Pancreas (tissue), 10 donors: ENCODE results near the gene SWSAP1. TPM values are rescaled to one million over a fixed set of nuclear protein-coding genes. Genes with fewer than 3 reads are reported as not detected.
A peak's percentile ranks its signal among the peaks of the same experiment; 100 is the strongest.

Experiments used
- ATAC-seq, 4 donors: fragments of 200-7000 bp; cut with Tn5 transposase; one replicate each; pipeline versions ENCODE4 v1.8.0 to v1.9.1; 2020; ENCODE audit warnings: mild to moderate bottlenecking in 4 of 4, moderate library complexity in 4 of 4
- DNase-seq, 6 donors: peaks; one replicate each; pipeline ENCODE4 v3.0.0-alpha.2; 2020
- FAIRE-seq: peaks from 2 replicates; lab custom pipeline; 2012; peaks lifted over from hg19 to GRCh38; lab: Jason Lieb, UNC
- H3K27ac ChIP-seq, 4 donors: fragments of 200-600 bp; sonication (generic); 1 replicate in 3 of 4; 2 replicates in 1 of 4; pipeline versions ENCODE4 v1.5.0 to v1.8.0; 2020
- H3K27me3 ChIP-seq, 4 donors: fragments of 200-600 bp; one replicate each; pipeline ENCODE4 v1.8.0; 2021
- H3K36me3 ChIP-seq, 3 donors: fragments of 200-600 bp; sonication (generic) in 1 of 3; one replicate each; pipeline versions ENCODE4 v1.5.0 to v1.8.0; 2020 to 2021
- H3K4me1 ChIP-seq, 3 donors: fragments of 200-600 bp; one replicate each; pipeline ENCODE4 v1.8.0; 2021
- H3K4me3 ChIP-seq, 4 donors: fragments of 200-600 bp; sonication (generic) in 2 of 4; one replicate each; pipeline versions ENCODE4 v1.5.0 to v1.8.0; 2020 to 2021
- H3K9me3 ChIP-seq, 4 donors: fragments of 200-600 bp; one replicate each; pipeline ENCODE4 v1.8.0; 2021
- WGBS, 2 donors: extraction: QIAGEN DNeasy Blood & Tissue Kit; methylation state at CpG; one replicate each; pipeline ENCODE4 v1.1.7; 2013; 5-methylcytosine and 5-hydroxymethylcytosine counted together
- intact Hi-C, 3 donors: fragments of 100-400 bp; cut with DNase I; formaldehyde crosslinking; loops; one replicate each; pipeline versions ENCODE4 v1.11.1 to v1.14.2; 2022
- polyA plus RNA-seq, 2 donors: library from polyadenylated mRNA; stranded (reverse); fragments of 200-250 nt; gene quantifications; one replicate each; pipeline ENCODE4 v1.2.3, GENCODE V29; 2013
- total RNA-seq, 6 donors: library from RNA; stranded (reverse); fragmentation: NEBNext Ultra II Directional in 4 of 6; extraction: Animal tissue kit (Norgen Biotek cat#: 25700) in 4 of 6; gene quantifications; one replicate each; pipeline versions ENCODE4 v1.2.1 to v1.2.4, GENCODE V29; 2021 to 2023
- TF ChIP-seq, protein P1 (sequence below), 4 donors: fragments of 200-600 bp; sonication (generic) in 3 of 4; IDR thresholded peaks; one replicate each; pipeline versions ENCODE4 v1.5.0 to v1.8.0; 2021; ENCODE audit warnings: antibody characterized with exemption in 4 of 4
- donor health status: healthy with polysubstance abuse.
- donor health status: DM: no; HTN: no; CAD: no; lungs with moderate emphysema.
- donor health status: DM: no; HTN: no; CAD: no.
- donor health status: control.
- donor health status: control.
- donor health status: Bipolar disorder and iron deficiency.
- donor health status: DM: yes; HTN: yes; CAD: no.
- donor health status: DM: no; HTN: no; CAD: no.
- donor health status: DM: no; HTN: no; CAD: no.
- donor health status: DM: yes; HTN: yes; CAD: no.

Gene SWSAP1
- total and polyA plus RNA-seq, 8 donors: 0.55 to 2.7 (median 1.3) TPM

- Histone ChIP-seq H3K4me1 (no peaks in the 10 kb centered on the region), H3K4me3 (no peak overlapping the region), H3K27ac (no peak overlapping the region), H3K9me3 (no peaks in the 10 kb centered on the region), H3K36me3 (no peaks in the 10 kb centered on the region), H3K27me3 (no peaks in the 10 kb centered on the region)
- DNase-seq (peak in 5 of 6 donors; percentile 56 to 84 (median 72)), ATAC-seq (peak; percentile 22 to 86 (median 60)), FAIRE-seq (no peak)
- TF ChIP-seq, protein P1, sequence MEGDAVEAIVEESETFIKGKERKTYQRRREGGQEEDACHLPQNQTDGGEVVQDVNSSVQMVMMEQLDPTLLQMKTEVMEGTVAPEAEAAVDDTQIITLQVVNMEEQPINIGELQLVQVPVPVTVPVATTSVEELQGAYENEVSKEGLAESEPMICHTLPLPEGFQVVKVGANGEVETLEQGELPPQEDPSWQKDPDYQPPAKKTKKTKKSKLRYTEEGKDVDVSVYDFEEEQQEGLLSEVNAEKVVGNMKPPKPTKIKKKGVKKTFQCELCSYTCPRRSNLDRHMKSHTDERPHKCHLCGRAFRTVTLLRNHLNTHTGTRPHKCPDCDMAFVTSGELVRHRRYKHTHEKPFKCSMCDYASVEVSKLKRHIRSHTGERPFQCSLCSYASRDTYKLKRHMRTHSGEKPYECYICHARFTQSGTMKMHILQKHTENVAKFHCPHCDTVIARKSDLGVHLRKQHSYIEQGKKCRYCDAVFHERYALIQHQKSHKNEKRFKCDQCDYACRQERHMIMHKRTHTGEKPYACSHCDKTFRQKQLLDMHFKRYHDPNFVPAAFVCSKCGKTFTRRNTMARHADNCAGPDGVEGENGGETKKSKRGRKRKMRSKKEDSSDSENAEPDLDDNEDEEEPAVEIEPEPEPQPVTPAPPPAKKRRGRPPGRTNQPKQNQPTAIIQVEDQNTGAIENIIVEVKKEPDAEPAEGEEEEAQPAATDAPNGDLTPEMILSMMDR (IDR thresholded peaks at IDR 0.05): no peak
- WGBS, 2 donors: 69 to 71% methylated on average over 43 of the region's 43 CpGs
- intact Hi-C loops: no loop called here
These were observed 13.3 kb upstream of the SWSAP1 start for GRCh38 chr19:11361037-11361770.

- H3K4me3 ChIP-seq: no peak overlapping the region
- FAIRE-seq (no peak), DNase-seq (peak in 1 of 6 donors; percentile 35), ATAC-seq (no peak)
- 89 to 92% methylated on average over 35 of the region's 35 CpGs for WGBS, 2 donors
- H3K4me1 ChIP-seq: no peaks in the 10 kb centered on the region
- no peaks in the 10 kb centered on the region for H3K27me3 ChIP-seq
- TF ChIP-seq, protein P1 (IDR thresholded peaks at IDR 0.05): no peak
- no peaks in the 10 kb centered on the region for H3K36me3 ChIP-seq
- no peaks in the 10 kb centered on the region for H3K9me3 ChIP-seq
- no peak overlapping the region for H3K27ac ChIP-seq
- intact Hi-C loops: no loop called here
These were observed 12.4 kb upstream of the SWSAP1 start for GRCh38 chr19:11361771-11362731.

GRCh38 chr19:11363881-11364280, 10.6 kb upstream of the SWSAP1 start:
- WGBS, 2 donors: 92 to 93% methylated on average over 10 of the region's 10 CpGs
- TF ChIP-seq, protein P1 (IDR thresholded peaks at IDR 0.05): no peak
- DNase-seq: no peak
- Histone ChIP-seq H3K4me1 (no peaks in the 10 kb centered on the region), H3K36me3 (no peaks in the 10 kb centered on the region), H3K27me3 (no peaks in the 10 kb centered on the region), H3K9me3 (no peaks in the 10 kb centered on the region), H3K4me3 (no peak overlapping the region), H3K27ac (no peak overlapping the region)
- no peak for ATAC-seq
- intact Hi-C loops: no loop called here
- FAIRE-seq: no peak

DNA sequence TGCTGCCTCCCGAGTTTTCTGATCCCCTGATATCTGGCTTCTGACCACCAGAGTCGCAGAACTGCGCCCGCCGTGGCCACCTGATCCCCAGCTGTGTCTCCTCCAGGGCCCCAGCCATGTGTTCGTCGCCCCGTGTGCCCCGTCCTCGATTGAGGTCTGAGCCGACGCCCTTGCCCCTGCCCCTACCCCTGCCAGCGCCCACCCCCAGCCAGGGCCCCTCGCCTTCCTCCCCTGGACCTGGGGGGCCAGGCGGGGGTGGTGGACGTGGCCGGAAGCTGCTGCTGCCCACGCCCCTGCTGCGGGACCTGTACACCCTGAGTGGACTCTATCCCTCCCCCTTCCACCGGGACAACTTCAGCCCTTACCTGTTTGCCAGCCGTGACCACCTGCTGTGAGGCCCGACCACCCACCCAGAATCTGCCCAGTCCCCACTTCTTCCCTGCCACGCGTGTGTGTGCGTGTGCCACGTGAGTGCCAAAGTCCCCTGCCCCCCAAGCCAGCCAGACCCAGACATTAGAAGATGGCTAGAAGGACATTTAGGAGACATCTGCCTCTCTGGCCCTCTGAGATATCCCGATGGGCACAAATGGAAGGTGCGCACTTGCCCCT, 10.1 kb upstream of the SWSAP1 start:
- no peak overlapping the region for H3K27ac ChIP-seq
- H3K4me1 ChIP-seq: no peaks in the 10 kb centered on the region
- intact Hi-C loops: no loop called here
- no peaks in the 10 kb centered on the region for H3K36me3 ChIP-seq
- FAIRE-seq: no peak
- TF ChIP-seq, protein P1 (IDR thresholded peaks at IDR 0.05): no peak
- H3K4me3 ChIP-seq: no peak overlapping the region
- no peak for ATAC-seq
- H3K9me3 ChIP-seq: no peaks in the 10 kb centered on the region
- WGBS, 2 donors: 91 to 92% methylated on average over 21 to 28 of the region's 28 CpGs
- no peaks in the 10 kb centered on the region for H3K27me3 ChIP-seq
- no peak for DNase-seq
